HG02970 (cell line): Measurements from ENCODE around the gene IFT81.
"Not testable (repeated sequence)": the region's sequence is repeated elsewhere in the genome, so short reads cannot be mapped to it uniquely, and the experiment has no call there.

Experiments used
- ATAC-seq: cut with Tn5 transposase; IDR thresholded peaks from one replicate; pipeline ENCODE4 v1.9.1; 2021; ENCODE audit warnings: mild to moderate bottlenecking, moderate library complexity, moderate number of reproducible peaks; ENCODE audit not compliant: unreplicated experiment, low FRiP score

Gene IFT81

GRCh38 chr12:110199339-110200123, 75.4 kb downstream of the IFT81 start:
- no peak for ATAC-seq

- no peak for ATAC-seq
Measured at GRCh38 chr12:110200124-110200417, 75.9 kb downstream of the IFT81 start.

- ATAC-seq, result no peak
Measured at GRCh38 chr12:110201995-110202394, 77.8 kb downstream of the IFT81 start.

GRCh38 chr12:110203546-110203945, 79.4 kb downstream of the IFT81 start:
- no peak for ATAC-seq

- no peak for ATAC-seq
Measured at GRCh38 chr12:110205931-110206330, 81.8 kb downstream of the IFT81 start.

- not testable (repeated sequence) for ATAC-seq
Measured at GRCh38 chr12:110211639-110212536, 87.7 kb downstream of the IFT81 start.

- no peak for ATAC-seq
Measured at GRCh38 chr12:110217996-110218674, 94.0 kb downstream of the IFT81 start.

- no peak for ATAC-seq
Measured at GRCh38 chr12:110222027-110222426, 97.9 kb downstream of the IFT81 start.

GRCh38 chr12:110222433-110222832, 98.3 kb downstream of the IFT81 start:
- ATAC-seq, result no peak

- ATAC-seq, result no peak
Measured at GRCh38 chr12:110223777-110224378, 99.7 kb downstream of the IFT81 start.

GRCh38 chr12:110224379-110225304, 100.5 kb downstream of the IFT81 start:
- ATAC-seq, result no peak

- ATAC-seq, result no peak
Measured at GRCh38 chr12:110227138-110227537, 103.0 kb downstream of the IFT81 start.

- not testable (repeated sequence) for ATAC-seq
Measured at GRCh38 chr12:110228348-110228747, 104.2 kb downstream of the IFT81 start.

- no peak for ATAC-seq
Measured at GRCh38 chr12:110228756-110229155, 104.6 kb downstream of the IFT81 start.

GRCh38 chr12:110229409-110229808, 105.3 kb downstream of the IFT81 start:
- no peak for ATAC-seq

- ATAC-seq, result no peak
Measured at GRCh38 chr12:110230655-110231054, 106.5 kb downstream of the IFT81 start.

GRCh38 chr12:110233212-110233903, 109.2 kb downstream of the IFT81 start:
- ATAC-seq, result no peak

GRCh38 chr12:110234331-110234751, 110.2 kb downstream of the IFT81 start:
- no peak for ATAC-seq

- ATAC-seq, result no peak
Measured at GRCh38 chr12:110234755-110235154, 110.6 kb downstream of the IFT81 start.
